Daoy (cell line): ENCODE results near the gene GPR78. TPM values are rescaled to one million over a fixed set of nuclear protein-coding genes. Genes with fewer than 3 reads are reported as not detected.

Experiments used
- DNase-seq: peaks from one replicate; pipeline ENCODE4 v3.0.0-alpha.2; 2015; ENCODE audit warnings: low read depth
- total RNA-seq: library from RNA; depleted of rRNA; stranded (reverse); fragments of >200 nt; shearing (Covaris generic); gene quantifications from 2 replicates; pipeline ENCODE4 v1.2.3, GENCODE V29; 2014

Gene GPR78
- total RNA-seq, 1 experiment from 2014 or later: not detected

GRCh38 chr4:8547108-8547911 lies 32.9 kb upstream of the GPR78 start:
- DNase-seq: peak; percentile 80

GRCh38 chr4:8547912-8548730 lies 32.1 kb upstream of the GPR78 start:
- peak; percentile 27 for DNase-seq

- DNase-seq: no peak
These were observed 31.4 kb upstream of the GPR78 start for GRCh38 chr4:8548731-8549351.

GRCh38 chr4:8549352-8549931 lies 30.8 kb upstream of the GPR78 start:
- no peak for DNase-seq

- DNase-seq: no peak
These were observed 29.5 kb upstream of the GPR78 start for GRCh38 chr4:8550691-8551090.

GRCh38 chr4:8552024-8552423 lies 28.2 kb upstream of the GPR78 start:
- no peak for DNase-seq

GRCh38 chr4:8552581-8553205 lies 27.5 kb upstream of the GPR78 start:
- no peak for DNase-seq

- no peak for DNase-seq
These were observed 27.0 kb upstream of the GPR78 start for GRCh38 chr4:8553216-8553615.

- DNase-seq: no peak
These were observed 26.2 kb upstream of the GPR78 start for GRCh38 chr4:8553991-8554405.

GRCh38 chr4:8554555-8555100 lies 25.6 kb upstream of the GPR78 start:
- no peak for DNase-seq

- no peak for DNase-seq
These were observed 24.5 kb upstream of the GPR78 start for GRCh38 chr4:8555716-8556115.

GRCh38 chr4:8556341-8557150 lies 23.6 kb upstream of the GPR78 start:
- no peak for DNase-seq

GRCh38 chr4:8557151-8558076 lies 22.8 kb upstream of the GPR78 start:
- DNase-seq: no peak

GRCh38 chr4:8558080-8558960 lies 21.9 kb upstream of the GPR78 start:
- DNase-seq: peak; percentile 32

- no peak for DNase-seq
These were observed 21.2 kb upstream of the GPR78 start for GRCh38 chr4:8559011-8559410.

- DNase-seq: no peak
These were observed 20.5 kb upstream of the GPR78 start for GRCh38 chr4:8559524-8560264.

GRCh38 chr4:8560265-8561047 lies 19.7 kb upstream of the GPR78 start:
- DNase-seq: no peak
